Measurements from ENCODE around the gene KCTD3. TPM values are rescaled to one million over a fixed set of nuclear protein-coding genes. Genes with fewer than 3 reads are reported as not detected.

Gene KCTD3
- total and polyA plus RNA-seq, 10 of the 15 experiments (the other 5 are each of a cell fraction or from before 2014, with no cell fraction given): 3.6 to 19.8 (median 10.7) TPM

GRCh38 chr1:215665215-215665614 is 98.1 kb downstream of the KCTD3 start (continued):
- TF ChIP-seq, protein P1, sequence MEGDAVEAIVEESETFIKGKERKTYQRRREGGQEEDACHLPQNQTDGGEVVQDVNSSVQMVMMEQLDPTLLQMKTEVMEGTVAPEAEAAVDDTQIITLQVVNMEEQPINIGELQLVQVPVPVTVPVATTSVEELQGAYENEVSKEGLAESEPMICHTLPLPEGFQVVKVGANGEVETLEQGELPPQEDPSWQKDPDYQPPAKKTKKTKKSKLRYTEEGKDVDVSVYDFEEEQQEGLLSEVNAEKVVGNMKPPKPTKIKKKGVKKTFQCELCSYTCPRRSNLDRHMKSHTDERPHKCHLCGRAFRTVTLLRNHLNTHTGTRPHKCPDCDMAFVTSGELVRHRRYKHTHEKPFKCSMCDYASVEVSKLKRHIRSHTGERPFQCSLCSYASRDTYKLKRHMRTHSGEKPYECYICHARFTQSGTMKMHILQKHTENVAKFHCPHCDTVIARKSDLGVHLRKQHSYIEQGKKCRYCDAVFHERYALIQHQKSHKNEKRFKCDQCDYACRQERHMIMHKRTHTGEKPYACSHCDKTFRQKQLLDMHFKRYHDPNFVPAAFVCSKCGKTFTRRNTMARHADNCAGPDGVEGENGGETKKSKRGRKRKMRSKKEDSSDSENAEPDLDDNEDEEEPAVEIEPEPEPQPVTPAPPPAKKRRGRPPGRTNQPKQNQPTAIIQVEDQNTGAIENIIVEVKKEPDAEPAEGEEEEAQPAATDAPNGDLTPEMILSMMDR (IDR thresholded peaks at IDR 0.05 in 2 of 3, conservative IDR thresholded peaks at IDR 0.05 in 1 of 3; ENCODE audit: control insufficient read depth in 2 of 3, extremely low read depth in 1 of 3, insufficient read depth in 1 of 3, low read depth in 3 of 3, low read length in 3 of 3): no peak
- no peak for TF ChIP-seq USF1 (IDR thresholded peaks at IDR 0.05; ENCODE audit: borderline replicate concordance, extremely low read length, insufficient read depth, low read depth, low read length)
- TF ChIP-seq, protein P2, sequence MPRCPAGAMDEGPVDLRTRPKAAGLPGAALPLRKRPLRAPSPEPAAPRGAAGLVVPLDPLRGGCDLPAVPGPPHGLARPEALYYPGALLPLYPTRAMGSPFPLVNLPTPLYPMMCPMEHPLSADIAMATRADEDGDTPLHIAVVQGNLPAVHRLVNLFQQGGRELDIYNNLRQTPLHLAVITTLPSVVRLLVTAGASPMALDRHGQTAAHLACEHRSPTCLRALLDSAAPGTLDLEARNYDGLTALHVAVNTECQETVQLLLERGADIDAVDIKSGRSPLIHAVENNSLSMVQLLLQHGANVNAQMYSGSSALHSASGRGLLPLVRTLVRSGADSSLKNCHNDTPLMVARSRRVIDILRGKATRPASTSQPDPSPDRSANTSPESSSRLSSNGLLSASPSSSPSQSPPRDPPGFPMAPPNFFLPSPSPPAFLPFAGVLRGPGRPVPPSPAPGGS (IDR thresholded peaks at IDR 0.05; ENCODE audit: borderline replicate concordance, insufficient read depth, low read depth, low read length, poor library complexity, severe bottlenecking): no peak
- TF ChIP-seq SPI1 (IDR thresholded peaks at IDR 0.05; ENCODE audit: borderline replicate concordance, insufficient read depth, low read depth, low read length): no peak
- TF ChIP-seq TCF7 (IDR thresholded peaks at IDR 0.05; ENCODE audit: borderline replicate concordance): no peak
- TF ChIP-seq, protein P3, sequence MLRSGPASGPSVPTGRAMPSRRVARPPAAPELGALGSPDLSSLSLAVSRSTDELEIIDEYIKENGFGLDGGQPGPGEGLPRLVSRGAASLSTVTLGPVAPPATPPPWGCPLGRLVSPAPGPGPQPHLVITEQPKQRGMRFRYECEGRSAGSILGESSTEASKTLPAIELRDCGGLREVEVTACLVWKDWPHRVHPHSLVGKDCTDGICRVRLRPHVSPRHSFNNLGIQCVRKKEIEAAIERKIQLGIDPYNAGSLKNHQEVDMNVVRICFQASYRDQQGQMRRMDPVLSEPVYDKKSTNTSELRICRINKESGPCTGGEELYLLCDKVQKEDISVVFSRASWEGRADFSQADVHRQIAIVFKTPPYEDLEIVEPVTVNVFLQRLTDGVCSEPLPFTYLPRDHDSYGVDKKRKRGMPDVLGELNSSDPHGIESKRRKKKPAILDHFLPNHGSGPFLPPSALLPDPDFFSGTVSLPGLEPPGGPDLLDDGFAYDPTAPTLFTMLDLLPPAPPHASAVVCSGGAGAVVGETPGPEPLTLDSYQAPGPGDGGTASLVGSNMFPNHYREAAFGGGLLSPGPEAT (IDR thresholded peaks at IDR 0.05; ENCODE audit: low read depth): no peak
- no peak for TF ChIP-seq MXI1 (IDR thresholded peaks at IDR 0.05; ENCODE audit: low read depth, low read length)
- TF ChIP-seq SMAD5 (IDR thresholded peaks at IDR 0.05; ENCODE audit: low read depth): no peak
- TF ChIP-seq SREBF1 (IDR thresholded peaks at IDR 0.05; ENCODE audit: low read length): no peak
